GM18507 (cell line): ENCODE data around the gene RYR2.
"Not testable (repeated sequence)": the region's sequence is repeated elsewhere in the genome, so short reads cannot be mapped to it uniquely, and the experiment has no call there.

ENCODE experiments used
- DNase-seq: peaks from one replicate; pipeline ENCODE4 v3.0.0; 2011; ENCODE audit warnings: low read depth; ENCODE audit not compliant: insufficient read length; ENCODE audit errors: extremely low spot score
- FAIRE-seq: peaks from 2 replicates; lab custom pipeline; 2011; peaks lifted over from hg19 to GRCh38; lab: Jason Lieb, UNC

RYR2 gene

DNA sequence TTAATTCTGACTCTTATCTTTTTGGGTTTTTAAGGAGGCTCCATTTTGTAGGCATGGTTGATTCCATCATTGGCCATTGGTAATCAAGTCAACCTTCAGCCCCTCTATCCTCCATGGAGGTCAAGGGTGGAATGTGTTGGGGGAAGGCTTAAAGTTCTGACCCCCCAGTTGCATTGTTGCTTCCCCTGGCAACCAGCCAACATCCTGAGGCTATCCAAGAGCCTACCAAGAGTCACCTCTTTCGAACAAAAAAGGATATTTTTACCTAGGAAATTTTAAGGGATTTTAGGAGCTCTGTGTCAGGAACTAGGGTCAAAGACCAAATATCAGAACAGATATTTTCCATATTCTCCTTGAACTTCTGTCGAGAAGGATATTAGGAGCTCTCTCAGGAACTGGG is 251.8 kb downstream of the RYR2 start:
- no peak for FAIRE-seq
- no peak for DNase-seq

DNA sequence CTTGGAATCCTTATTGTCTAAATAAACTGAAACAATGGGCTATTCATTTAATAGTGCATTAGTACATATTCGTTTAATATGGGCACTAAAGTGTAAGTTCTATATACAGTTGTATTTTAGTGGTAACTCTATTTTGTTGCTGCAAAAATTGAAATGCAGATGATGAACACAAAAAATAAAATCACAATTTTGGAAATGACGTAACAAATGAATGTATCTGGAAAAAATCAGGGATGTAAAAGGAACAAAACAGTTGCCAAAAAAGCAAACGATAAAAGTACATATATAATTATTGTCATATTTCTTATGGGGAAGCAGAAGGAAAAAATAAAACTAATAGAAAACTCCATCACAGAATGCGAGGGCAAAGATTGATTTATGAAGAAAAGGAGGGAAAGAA is 254.9 kb downstream of the RYR2 start:
- DNase-seq = no peak
- FAIRE-seq = no peak

DNA sequence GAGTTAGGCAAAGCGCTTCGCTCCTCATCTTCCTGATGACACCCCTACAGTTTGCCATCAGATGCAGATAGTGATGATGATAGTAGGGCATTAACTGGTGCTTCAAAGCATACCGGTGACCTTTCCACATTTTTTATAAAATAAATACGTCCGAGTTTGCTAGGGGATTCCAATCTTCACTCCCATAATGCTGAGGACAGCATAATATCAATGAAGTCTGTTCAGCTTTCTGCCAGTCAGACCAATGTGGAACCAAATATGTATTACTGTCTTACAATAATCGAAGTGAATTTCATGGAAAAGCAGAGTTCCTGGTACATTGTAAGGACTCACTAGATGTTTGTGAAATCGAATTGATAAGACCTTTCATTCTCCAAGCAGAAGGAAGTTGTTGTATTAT is 258.7 kb downstream of the RYR2 start:
- FAIRE-seq = no peak

DNA sequence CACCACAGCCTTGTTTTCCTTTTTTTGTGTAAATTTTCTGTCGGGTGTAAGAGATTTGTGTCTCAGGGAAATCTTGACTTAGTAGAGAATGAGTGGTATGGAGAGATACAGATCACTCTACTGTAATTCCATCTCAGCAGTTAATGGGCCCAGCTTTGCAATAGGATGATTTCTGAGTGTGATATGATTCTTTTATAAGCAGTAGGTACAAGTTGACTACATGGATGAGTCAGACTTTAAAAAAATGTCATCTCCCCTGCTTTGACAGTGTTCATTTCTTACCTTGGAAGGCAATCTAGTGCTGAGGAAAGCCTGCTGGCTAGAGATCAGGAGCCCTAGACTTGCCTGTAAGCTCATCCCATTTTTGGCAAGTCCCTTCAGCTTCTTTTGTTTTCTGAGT is 261.9 kb downstream of the RYR2 start:
- no peak for FAIRE-seq
- DNase-seq = no peak

More for the DNA sequence above, 258.7 kb downstream of the RYR2 start:
- DNase-seq = no peak

DNA sequence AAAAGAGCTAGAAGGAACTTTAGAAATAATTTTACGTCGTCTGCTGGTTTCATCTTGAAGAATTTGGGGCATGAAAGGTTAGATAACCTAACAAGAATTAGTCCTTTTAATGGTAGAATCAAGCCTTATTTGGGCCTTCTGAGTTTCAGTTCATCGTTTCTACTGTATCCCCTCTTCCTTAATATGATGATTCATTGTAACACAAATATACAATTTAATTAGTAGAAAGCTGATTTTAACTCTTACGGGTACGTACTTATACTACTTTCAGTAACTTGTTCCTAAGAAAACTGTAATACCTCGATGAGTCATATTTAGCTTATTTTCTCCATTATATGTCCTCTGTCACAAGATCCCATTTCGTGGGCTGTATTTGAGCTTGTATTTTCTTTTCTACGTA is 264.7 kb downstream of the RYR2 start:
- no peak for DNase-seq
- FAIRE-seq = no peak

DNA sequence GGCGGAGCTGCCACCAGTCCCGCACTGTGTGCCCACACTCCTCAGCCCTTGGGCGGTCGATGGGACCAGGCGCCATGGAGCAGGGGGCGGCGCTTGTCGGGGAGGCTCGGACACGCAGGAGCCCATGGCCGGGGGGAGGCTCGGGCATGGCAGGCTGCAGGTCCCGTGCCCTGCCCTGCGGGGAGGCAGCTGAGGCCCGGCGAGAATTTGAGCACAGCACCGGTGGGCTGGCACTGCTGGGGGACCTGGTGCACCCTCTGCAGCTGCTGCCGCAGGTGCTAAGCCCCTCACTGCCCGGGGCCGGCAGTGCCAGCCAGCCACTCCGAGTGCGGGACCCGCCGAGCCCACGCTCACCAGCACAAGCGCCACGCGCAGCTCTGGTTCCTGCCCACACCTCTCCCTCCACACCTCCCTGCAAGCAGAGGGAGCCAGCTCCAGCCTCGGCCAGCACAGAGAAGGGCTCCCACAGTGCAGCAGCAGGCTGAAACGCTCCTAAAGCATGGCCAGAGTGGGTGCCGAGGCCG is 267.7 kb downstream of the RYR2 start:
- DNase-seq (no peak), FAIRE-seq (no peak)

DNA sequence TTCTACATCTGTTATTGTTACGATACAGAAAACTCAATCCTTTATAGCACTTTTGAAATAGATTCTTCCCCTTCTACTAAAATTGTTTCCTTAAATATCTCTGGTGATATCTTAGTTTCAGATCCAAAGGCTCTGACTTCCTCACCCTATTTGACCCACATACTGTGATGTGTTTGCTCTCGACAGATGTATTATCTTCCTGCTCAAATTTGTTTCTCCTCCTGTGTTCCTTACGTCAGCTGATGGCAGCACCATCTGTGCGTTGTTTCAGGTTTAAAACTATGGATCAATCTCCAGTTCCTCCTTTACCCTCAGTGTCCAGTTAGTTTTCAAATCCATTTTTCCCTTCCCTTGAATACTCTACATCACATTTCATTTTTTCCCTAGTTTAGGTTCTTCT is 274.4 kb downstream of the RYR2 start:
- no peak for DNase-seq
- no peak for FAIRE-seq

DNA sequence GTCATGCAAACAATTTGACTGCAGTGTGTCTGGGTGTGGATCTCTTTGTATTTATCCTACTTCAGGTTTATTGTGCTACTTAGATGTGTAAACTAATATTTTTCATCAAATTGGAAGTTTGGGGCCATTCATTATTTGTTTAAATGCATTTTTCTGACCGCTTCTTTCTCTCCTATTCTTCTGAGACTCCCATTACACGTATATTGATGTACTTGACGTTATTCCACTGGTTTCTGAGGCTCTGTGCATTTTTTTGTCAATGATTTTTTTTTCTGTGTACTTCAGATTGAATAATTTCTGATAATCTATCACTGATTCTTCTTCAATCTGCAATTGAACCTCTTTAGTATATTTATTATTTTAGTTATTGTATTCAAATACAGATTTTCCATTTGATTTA is 276.8 kb downstream of the RYR2 start:
- DNase-seq = no peak
- no peak for FAIRE-seq

DNA sequence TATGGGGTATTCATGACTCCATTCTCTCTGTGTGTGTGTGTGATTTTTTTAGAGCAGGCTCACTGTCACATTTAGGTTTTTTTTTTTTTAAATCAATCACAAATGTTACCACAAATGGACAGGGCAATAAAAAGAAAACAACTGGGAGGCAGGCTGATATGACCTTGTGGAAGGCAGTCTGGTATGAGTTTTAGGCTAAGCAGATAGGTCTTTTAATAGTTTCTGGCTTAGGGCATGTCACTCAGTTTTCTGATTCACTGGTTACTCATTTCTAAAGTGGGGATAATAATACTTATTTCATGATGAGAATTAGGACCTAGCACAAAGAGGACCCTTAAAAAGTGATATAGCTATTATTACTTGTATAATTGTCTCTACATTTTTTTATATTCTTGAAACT is 278.9 kb downstream of the RYR2 start:
- no peak for DNase-seq
- no peak for FAIRE-seq

DNA sequence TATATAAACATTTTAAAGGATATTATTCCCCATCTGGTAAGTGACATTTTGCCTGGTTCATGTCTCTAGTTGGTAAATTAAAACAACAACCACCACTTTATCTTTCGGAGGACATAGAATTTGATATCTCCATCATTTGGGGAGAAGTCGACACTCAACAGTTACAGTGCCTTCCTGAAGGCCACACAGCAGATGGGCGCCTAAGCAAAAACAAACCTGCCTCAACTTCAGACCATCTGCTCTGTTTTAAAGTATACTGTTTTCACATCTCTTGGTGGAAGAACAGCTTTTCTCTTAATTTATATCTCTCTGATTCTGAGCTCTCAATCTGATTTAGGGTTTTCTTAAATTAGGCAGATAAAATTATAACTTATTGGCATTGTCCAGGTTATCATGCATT is 282.2 kb downstream of the RYR2 start:
- DNase-seq = no peak
- no peak for FAIRE-seq

DNA sequence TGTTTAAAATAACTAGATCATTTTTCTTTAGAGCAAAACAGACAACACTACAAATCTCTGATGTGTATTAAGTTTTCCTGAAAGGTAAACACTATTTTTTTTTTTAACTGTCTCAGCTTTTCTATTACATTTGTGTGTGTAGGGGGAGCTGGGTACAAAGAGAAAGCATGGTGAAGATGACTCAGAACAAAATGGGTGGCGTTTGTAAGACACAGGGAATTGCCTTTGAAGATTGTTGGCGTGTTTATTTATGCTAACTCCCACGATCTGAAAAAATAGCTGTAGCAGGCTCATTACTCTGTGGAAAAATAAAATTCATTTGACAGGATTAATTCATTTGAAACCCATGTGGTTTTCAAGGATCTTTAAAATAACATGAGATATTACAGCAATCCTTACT is 285.1 kb downstream of the RYR2 start:
- FAIRE-seq (no peak), DNase-seq (no peak)

DNA sequence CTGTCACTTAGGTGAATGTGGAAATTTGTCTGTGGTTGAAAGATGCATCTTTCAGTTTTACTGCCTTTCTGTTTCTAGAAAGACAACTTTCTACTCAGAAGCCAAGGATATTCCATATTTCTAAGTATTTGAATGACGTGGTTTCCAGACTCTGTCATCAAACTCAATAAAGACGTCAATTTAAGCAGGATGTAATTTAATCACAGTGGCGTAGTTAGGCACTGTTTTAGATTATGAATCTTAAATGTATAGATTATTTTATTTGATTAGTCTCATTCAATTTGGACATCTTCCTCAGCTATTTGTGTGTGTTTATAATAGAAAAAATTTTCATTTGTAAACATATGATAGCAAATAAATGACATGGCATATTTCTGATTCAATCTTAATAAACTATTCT is 298.9 kb downstream of the RYR2 start:
- FAIRE-seq = no peak
- no peak for DNase-seq

DNA sequence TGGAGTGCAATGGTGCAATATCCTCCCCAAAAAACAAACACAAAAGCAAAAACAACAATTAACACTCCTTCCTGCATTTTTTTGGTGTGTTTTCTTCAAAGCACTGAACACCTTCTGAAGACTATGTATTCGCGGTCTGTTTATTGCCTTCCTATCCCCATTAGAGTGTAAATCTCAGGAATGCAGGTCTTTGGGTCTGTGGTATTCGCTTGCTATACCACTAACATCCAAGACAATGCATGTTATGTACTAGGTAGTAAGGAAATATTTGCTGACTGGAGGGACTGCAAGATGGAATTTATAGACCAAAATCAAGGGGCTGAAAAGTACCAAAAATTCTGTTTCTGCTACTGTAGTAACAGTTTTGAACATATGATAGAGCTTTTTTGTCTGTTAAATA is 299.4 kb downstream of the RYR2 start:
- FAIRE-seq (no peak), DNase-seq (no peak)

DNA sequence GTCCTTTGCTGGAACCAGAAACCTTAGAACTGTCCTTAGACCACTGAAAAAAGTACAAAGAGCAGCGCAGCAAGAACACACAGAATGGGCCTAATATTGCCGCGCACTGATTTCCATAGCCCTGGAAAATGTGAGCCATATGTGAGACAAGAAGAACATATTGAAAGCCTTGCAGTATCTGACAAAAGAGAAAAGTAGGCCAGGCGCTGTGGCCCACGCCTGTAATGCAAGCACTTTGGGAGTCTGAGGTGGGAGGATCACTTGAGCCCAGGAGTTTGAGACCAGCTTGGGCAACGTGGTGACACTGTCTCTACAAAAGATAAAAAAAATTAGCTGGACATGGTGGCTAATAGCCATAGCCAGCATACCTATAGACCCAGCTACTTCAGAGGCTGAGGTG is 300.7 kb downstream of the RYR2 start:
- FAIRE-seq = no peak
- no peak for DNase-seq

DNA sequence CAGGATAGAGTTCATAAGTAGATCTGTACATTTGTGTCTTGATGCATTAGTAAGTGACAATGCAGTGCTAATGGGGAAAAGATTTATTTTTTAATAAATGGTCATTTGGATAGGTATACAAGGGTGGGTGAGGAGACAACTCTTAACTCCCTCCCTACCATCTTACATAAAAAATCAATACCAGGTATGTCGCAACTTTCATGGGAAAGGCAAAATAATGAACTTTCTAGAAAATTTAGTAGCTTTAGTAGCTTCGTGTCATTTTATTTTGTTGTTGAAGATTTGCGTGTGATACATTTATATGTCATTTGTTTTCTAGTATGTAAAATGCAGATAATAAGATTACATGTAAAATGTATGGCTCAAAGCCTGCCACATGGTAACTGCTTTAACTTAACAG is 310.8 kb downstream of the RYR2 start:
- no peak for FAIRE-seq

DNA sequence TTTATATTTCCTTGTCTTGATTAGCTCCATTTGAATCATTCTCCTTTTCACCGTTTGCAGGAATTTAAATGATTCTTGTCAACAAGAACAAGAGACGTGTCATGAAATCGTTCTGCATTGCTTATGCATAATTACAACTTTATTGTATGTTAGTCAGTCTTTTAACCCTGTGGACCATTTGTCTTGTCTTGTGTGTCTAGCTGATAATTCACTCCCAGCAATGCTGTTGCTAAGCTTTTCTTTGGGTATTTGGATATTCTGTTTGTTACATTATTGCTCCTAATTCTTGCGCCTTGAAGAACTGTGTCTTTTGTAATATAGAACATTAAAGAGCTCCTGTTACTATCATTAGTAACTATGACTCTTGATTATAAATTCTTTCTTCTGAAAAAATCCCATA is 311.9 kb downstream of the RYR2 start:
- FAIRE-seq = no peak
- DNase-seq = no peak

More for the DNA sequence above, 310.8 kb downstream of the RYR2 start:
- DNase-seq = no peak

DNA sequence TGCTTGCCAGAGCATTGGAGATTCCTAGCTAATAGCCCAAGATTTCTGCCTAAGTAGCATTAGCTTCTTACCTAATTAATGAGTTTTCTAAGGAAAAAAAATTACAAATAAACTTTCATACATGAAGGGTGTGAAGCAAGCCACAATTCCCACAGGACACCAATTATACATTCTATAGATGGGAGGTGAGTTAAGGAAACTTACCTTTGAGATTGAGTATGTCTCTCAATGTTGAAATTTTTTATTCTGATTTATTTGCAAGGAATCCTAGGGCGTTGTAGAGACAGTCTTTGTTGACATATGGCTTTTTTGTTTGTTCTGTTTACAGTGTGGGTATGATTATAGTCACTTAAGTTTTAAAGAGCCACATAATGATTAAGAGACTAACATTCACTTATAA is 313.0 kb downstream of the RYR2 start:
- DNase-seq (no peak), FAIRE-seq (no peak)

DNA sequence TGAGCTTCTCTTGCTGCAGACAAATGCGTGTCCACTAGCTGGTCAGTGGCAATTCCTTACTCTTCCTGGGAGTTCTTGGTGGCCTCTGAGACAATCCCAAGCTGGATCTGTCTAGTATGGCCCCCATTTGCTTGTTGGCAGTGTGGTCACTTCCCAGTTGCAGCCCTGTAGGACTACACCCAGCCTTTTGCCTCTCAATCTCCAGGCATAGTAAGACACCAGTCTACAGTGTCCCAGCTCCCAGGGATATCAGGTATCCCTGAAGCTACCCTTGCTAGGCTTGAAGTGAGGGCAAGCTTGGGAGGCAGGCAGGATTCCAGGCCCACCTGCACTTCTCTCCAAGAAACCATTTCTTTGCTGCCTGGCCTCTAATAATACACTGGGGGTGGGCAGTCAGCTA is 316.6 kb downstream of the RYR2 start:
- FAIRE-seq = no peak

DNA sequence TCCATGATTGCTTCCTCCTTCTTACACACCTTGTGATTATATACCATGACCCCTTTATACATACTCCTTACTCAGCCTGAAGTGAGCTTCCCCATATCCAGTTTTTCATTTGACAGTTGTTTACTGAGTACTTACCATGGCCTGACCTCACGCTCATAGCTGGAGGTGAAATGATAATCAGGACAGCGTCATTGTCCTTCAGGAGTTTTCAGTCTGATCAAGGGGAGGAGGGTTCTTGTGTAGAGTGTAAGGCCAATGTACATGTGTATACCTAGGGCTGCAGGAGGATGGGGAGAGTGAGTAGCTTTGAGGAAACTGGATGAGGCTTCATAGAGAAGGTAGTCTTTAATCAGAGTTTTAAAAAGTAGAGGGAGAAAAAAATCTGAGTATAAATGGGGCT is 325.8 kb downstream of the RYR2 start:
- FAIRE-seq (no peak), DNase-seq (no peak)

More for the DNA sequence above, 316.6 kb downstream of the RYR2 start:
- no peak for DNase-seq

DNA sequence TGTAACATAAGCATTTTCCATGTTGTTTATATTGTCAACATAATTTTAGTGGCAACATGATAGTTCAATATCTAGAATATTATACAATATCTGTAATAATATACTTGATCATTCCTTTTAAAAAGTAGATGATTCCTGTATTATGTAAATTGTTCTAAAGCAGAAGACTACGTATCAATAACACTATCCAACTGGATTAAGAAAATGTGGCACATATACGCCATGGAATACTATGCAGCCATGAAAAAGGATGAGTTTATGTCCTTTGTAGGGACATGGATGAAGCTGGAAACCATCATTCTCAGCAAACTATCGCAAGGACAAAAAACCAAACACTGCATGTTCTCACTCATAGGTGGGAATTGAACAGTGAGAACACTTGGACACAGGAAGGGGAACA is 329.5 kb downstream of the RYR2 start:
- not testable (repeated sequence) for DNase-seq, FAIRE-seq

DNA sequence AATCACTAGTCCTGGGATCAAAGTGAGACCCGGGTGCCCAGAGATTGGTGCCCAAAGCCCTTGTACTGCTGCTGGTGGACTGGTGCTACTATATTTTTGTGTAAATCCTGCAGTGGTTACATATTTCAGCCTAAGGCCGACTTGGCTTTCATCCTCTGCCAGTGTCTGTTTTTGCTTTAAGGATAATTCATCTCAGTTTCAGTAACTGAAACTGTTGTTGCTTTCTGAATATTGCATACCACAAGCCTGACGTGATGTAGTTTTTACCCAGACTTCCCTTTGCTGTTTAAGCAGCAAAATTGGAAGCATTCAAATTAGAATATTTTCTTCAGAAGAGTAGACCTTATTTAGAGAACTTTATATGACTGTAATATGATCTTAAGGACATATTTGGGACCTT is 341.8 kb downstream of the RYR2 start:
- DNase-seq = no peak
- no peak for FAIRE-seq

DNA sequence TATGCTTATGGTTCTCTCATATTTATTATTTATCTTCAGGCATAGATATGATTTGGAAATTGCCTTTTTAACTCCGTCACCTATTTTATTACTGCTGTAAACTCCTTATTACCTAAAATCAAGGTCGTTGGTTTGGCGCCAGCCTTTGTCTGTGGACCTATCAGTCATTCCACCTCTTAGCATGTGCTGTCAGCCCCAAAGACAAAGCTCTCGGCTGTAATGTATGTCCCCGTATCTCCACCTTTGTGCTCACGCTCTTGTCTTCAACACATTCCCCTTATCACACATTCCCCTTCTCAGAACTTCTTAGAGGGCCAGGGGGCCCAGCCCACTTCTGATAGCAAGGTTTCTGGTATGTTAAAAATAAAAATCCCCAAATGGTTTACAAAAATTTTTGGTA is 342.2 kb downstream of the RYR2 start:
- no peak for DNase-seq
- no peak for FAIRE-seq
